ENCODE results near the gene CHCHD4.
"Not testable (repeated sequence)": the region's sequence is repeated elsewhere in the genome, so short reads cannot be mapped to it uniquely, and the experiment has no call there.

CHCHD4 gene

DNA sequence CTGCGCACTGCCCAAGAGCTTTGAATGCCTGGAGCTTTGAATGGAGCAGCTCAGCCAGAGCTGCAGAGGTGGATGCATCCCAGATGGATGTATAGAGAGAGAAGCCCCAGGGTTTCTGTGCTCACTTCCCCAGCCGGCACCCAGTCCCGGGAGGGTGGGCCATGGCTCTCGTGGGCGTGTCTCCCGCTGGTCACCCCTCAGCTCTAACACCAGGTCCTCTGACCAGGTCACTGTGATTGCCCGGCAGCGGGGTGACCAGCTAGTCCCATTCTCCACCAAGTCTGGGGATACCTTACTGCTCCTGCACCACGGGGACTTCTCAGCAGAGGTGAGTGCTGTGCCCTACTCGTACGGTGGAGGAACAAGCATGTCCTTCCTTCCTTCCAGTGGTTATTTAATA, 10.9 kb upstream of the CHCHD4 start:
- DNase-seq (ENCODE audit: low read depth, low spot score): no peak

DNA sequence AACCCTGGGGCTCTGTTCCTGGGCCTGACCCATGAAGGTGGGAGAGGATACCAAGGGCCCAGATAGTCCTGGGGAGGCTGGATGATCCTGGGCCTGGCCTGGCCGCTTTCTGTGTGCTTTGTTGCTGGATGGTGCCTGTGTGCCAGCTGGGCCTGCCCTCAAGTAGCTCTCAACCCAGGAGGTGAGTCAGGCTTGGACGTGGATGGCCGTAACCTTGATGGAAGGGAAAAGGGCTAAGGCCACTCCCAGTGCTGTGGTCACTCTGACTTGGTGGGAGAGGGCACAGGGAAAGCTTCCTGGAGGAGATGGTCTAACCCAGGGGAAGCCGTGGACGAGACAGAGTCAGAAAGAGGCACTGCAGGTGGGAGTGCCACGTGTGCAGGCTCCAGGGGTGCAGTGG, 9.6 kb upstream of the CHCHD4 start:
- DNase-seq (ENCODE audit: low read depth, low spot score): no peak

DNA sequence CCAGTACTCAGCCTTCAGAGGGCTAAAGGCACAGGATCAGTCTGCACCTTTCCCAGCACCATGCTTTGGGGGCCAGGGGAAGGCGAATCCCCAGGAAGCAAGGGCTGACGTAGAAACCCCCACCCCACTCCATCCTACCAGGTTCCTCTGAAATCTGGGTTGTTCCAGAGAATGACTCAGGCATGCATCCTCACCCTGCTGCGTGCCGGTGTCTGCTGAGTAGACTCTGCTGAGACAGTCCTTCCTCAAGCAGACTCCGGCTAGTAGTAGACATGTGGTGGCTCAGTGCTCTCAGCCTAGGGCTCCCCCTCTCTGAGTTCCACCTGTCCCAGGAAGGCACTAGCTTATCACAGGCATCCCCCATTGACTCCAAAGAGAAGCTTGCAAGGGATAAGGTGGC, 9.2 kb upstream of the CHCHD4 start:
- DNase-seq (ENCODE audit: low read depth, low spot score): no peak

DNA sequence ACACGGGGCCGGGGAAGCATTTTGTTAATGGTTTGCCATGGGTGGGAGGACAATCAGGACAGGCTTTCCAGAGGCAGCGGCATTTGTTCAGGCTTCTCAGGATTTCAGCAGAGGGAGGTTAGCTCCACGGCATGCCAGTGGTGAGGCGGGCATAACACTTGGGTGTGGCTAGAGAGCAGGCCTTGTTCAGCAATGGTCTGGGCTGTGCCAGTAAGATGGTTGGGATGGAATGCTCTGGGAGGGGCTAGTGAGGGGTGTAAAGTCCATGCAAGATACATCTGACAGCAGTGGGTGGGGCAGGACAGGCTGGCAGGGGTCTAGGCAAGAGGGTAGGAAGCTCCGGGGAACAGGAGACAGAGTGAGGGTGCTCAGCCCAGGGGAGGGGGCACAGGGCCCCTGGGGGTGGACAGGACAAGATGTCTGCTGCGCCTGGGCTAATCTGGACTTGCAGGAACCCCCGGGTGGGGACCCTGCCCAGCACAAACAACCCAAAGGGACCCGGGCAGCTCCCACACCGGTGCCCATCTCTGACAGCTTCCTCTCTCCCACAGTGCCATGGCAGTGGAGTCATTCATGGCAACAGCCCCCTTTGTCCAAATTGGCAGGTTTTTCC, 8.6 kb upstream of the CHCHD4 start:
- no peak for DNase-seq (ENCODE audit: low read depth, low spot score)

GRCh38 chr3:14132689-14133088, 8.0 kb upstream of the CHCHD4 start:
- DNase-seq (ENCODE audit: low read depth, low spot score): no peak

- no peak for DNase-seq (ENCODE audit: low read depth, low spot score)
These were observed 7.5 kb upstream of the CHCHD4 start for GRCh38 chr3:14132120-14132519.

GRCh38 chr3:14131134-14131533, 6.5 kb upstream of the CHCHD4 start:
- DNase-seq (ENCODE audit: low read depth, low spot score): no peak

- DNase-seq (ENCODE audit: low read depth, low spot score): no peak
These were observed 6.0 kb upstream of the CHCHD4 start for GRCh38 chr3:14130707-14131106.

- no peak for DNase-seq (ENCODE audit: low read depth, low spot score)
These were observed 5.6 kb upstream of the CHCHD4 start for GRCh38 chr3:14130230-14130629.

DNA sequence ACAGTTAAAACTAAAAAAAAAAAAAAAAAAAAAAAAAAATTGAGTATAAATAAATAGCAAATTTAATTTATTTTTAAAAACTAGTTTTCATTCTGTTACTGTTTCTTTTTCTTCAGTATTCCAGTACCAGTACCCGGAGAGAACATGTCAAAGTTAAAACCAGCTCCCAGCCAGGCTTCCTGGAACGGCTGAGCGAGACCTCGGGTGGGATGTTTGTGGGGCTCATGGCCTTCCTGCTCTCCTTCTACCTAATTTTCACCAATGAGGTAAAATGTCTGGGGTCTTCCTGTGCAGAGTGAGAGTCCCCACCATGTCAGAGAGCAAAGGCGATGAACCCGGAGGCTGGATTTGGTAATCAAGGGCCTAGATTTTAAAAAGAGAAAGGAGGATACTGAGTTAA, 4.6 kb upstream of the CHCHD4 start:
- no peak for DNase-seq (ENCODE audit: low read depth, low spot score)

- DNase-seq (ENCODE audit: low read depth, low spot score): no peak
These were observed 4.1 kb upstream of the CHCHD4 start for GRCh38 chr3:14128724-14129123.

- DNase-seq (ENCODE audit: low read depth, low spot score): no peak
These were observed 3.0 kb upstream of the CHCHD4 start for GRCh38 chr3:14127516-14128161.

- DNase-seq (ENCODE audit: low read depth, low spot score): no peak
These were observed 2.3 kb upstream of the CHCHD4 start for GRCh38 chr3:14126887-14127505.

GRCh38 chr3:14126017-14126886, 1.6 kb upstream of the CHCHD4 start:
- DNase-seq (ENCODE audit: low read depth, low spot score): peak; percentile 28

DNA sequence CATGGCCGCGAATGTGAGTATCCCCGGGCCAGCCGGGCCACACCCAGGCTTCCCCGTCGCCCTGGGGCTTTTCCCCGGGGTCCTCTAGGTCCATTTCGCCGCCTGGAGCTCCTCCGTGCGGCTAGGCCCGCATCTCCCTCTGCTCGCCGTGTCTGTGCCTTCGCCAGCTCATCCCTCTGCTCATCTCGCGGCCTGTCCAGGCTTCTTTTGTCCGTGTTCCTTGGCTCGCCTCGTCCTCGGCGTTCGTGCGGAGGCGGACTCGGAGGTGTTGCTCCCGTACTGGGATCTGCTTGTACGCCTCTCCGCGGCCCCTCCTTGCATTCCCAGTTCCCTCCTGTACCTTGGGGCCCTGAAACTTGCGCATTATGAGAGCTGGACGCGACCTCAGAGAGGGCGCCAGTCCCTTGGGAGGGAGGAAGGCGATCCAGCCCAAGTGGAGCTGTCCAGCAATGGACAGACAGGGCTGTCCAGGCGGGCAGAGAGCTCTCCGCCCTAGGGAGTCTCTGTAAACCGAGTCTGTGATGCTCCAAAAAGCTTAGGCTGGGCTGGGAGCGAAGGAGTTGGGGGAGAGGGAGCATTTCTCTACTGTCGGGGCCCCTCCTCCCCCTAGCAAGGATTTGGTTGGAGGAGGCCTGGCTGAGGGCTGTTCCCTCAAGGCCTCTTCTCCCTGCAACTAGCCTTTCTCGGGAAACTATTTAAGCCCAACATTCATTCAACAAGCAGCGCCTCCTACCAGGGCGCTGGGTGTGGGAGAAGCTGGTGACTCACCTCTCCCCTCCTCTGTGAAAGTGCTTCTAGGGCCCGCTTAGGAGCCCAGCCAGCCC, 735 bp upstream of the CHCHD4 start:
- DNase-seq (ENCODE audit: low read depth, low spot score): peak; percentile 94

DNA sequence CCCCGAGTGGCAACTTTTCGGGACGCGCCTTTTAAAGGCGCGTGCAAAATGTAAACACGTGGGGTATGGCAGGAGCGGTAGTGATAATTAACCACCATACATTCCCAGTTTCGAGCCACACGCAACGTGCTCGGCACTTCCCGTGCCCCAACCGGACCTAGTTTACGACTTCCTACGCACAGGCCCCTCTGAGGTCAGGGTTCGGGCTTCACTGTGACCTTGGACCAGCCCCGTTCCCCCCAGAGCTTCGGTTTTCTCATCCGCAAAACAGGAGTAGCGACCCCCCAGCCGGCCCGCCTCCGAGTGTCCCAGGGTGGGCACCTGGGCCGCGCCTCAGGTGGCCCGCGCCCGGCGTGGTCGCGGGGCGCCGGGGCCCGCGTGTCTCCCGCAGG, 451 bp downstream of the CHCHD4 start:
- peak; percentile 42 for DNase-seq (ENCODE audit: low read depth, low spot score)

DNA sequence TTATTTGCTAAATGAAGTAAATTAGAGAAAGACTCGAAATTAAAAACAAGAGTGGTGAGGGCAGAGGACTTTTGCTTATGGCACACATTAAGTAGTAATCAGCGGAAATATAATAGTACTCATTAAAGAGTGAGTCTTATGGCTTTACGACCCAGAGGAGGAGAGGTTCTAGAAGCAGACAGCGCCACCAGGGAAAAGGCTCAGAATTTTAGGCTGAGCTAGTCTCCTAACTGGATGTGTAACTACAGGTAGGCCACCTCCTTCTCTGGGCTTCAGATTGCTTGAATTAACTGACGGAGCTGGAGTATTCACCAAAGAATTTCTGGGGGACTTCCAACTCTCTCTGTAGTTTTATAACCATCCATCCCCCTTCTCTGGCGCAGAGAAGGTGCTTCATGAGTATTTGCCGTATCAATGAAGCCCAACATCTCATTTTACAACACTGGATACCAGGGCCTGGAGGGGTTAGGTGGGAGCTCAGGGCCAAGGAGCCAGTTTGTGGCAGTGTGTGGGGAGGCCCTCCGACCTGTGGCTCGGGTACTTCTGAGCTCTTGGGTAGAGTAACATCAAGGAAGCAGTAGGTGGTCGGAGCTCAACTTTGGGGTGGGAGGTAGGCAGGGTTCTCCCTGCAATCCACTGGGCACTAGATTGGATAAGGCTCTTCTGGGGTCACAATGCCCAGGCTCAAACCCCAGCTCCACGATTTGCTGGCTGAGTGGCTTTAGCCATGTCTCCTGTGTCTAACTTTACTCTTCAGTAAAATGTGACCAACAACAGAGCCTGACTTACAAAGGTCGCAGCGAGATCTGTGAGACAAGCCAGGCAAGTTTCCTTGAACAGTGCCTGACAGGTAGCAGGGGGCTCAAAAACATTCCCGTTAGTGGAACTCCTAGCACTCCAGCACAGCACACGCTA, 1.1 kb downstream of the CHCHD4 start:
- no peak for DNase-seq (ENCODE audit: low read depth, low spot score)

DNA sequence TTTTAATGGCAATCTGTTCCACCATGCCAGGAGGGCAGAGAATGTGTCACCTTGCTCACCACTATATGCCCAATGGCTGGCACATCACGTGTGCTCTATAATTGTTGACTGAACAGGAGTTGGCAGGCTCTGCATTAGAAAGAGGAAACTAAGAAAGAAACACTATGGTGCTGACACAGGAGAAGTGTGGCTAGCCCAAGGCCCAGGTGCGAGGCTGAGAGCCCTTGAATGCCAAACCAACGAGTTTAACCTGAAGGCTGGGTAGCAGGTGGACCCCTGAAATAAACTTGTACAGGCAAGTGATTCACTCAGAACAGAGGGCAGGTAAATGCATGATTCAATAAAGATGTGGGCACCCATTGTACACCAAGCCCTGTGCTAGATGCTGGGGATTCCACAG, 2.4 kb downstream of the CHCHD4 start:
- DNase-seq (ENCODE audit: low read depth, low spot score): no peak

GRCh38 chr3:14121859-14122258, 2.8 kb downstream of the CHCHD4 start:
- DNase-seq (ENCODE audit: low read depth, low spot score): no peak

DNA sequence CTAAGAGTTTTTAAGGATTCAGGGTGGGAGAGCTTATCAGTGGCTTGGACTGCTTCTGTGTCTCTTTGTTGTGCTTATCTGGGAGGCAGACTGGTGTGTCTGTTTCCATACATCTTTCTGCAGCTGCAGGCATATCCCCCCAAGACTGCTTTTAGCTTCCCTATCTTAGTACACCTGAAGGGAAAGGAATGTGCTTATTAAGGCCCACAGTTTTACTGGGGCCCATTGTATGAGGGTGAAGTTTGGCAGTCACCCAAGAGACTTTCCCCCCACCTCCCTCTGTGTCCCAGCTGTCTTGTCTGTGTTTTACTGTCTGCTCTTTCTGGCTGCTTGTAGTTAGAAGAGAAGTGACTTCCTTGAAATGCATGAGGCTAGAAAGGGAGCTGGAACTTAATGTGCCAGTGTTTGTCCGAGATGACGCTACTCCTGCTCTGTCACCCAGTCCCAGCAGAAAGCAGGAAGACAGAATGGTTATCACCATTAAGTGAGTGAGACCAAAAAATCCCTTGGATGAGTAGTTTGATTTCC, 3.7 kb downstream of the CHCHD4 start:
- DNase-seq (ENCODE audit: low read depth, low spot score): not testable (repeated sequence)
